Mucosa of stomach (tissue), 1 donor: ENCODE measurements around the gene ICAM3.

ENCODE experiments used
- H3K27me3 ChIP-seq: one replicate; pipeline ENCODE4 v1.7.0; 2013; ENCODE audit warnings: mild to moderate bottlenecking, low read length; ENCODE audit not compliant: control insufficient read depth, insufficient read depth
- H3K36me3 ChIP-seq: one replicate; pipeline ENCODE4 v1.7.0; 2013; ENCODE audit warnings: low read length; ENCODE audit not compliant: control insufficient read depth, insufficient read depth
- H3K4me1 ChIP-seq: one replicate; pipeline ENCODE4 v1.7.0; 2013; ENCODE audit warnings: mild to moderate bottlenecking, low read length; ENCODE audit not compliant: control insufficient read depth, insufficient read depth
- H3K4me3 ChIP-seq: one replicate; pipeline ENCODE4 v1.7.0; 2013; ENCODE audit warnings: low read length
- H3K9ac ChIP-seq: one replicate; pipeline ENCODE4 v1.7.0; 2013; ENCODE audit warnings: mild to moderate bottlenecking, low read length, moderate library complexity
- H3K9me3 ChIP-seq: one replicate; pipeline ENCODE4 v1.7.0; 2013; ENCODE audit warnings: mild to moderate bottlenecking, low read length, moderate library complexity; ENCODE audit not compliant: control insufficient read depth
- donor health status: Pancreatic carcinoma.

ICAM3 gene

DNA sequence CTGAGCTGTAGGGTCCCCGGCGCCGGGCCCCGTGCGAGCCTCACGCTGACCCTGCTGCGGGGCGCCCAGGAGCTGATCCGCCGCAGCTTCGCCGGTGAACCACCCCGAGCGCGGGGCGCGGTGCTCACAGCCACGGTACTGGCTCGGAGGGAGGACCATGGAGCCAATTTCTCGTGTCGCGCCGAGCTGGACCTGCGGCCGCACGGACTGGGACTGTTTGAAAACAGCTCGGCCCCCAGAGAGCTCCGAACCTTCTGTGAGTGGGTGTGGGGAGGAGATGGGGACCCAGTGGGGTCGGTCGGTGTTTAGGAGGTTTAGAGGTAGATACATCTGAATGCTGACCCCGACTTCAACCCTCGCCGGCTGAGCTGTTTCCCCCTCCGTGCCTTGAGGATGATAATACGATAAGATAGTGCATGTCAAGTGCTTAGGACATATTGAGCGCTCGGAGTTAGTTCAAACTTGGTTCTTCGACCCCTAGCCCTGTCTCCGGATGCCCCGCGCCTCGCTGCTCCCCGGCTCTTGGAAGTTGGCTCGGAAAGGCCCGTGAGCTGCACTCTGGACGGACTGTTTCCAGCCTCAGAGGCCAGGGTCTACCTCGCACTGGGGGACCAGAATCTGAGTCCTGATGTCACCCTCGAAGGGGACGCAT lies 47.7 kb downstream of the ICAM3 start:
- no peak overlapping the region for H3K4me3 ChIP-seq
- H3K9ac ChIP-seq: no peak overlapping the region
- H3K36me3 ChIP-seq: no peaks in the 10 kb centered on the region
- peaks cover 77% of the 10 kb centered on the region for H3K4me1 ChIP-seq
- no peaks in the 10 kb centered on the region for H3K9me3 ChIP-seq
- peaks cover 96% of the 10 kb centered on the region for H3K27me3 ChIP-seq

GRCh38 chr19:10290876-10291553 lies 48.4 kb downstream of the ICAM3 start:
- peaks cover 93% of the 10 kb centered on the region for H3K27me3 ChIP-seq
- no peaks in the 10 kb centered on the region for H3K9me3 ChIP-seq
- H3K4me1 ChIP-seq: peaks cover 77% of the 10 kb centered on the region
- no peaks in the 10 kb centered on the region for H3K36me3 ChIP-seq
- no peak overlapping the region for H3K4me3 ChIP-seq
- H3K9ac ChIP-seq: no peak overlapping the region

DNA sequence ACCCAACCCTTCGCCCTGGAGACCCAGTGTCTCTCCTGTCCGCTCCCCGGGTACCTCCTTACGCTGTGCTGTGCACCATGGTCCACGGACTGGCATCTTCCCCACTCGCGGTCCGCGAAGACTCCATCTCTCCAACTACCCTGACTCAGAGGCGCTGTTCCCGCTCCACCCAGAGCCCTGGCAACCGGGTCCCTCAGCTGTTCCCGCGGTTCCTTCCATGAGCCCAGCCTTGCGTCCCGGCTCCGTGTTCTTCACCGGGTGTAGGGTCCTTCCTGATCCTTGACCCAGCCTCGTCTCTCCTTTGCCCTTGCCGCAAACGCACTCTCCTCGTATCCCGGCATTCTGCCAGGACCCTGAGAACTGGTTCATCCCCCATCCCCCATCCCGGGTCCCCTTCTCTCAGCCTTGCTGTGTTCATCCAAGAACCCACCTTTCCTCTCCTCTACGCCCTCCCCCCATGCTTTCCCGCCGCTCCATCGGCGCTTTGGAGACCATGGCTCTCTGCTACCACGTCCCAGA lies 49.0 kb downstream of the ICAM3 start:
- H3K36me3 ChIP-seq: no peaks in the 10 kb centered on the region
- H3K27me3 ChIP-seq: peaks cover 88% of the 10 kb centered on the region
- peaks cover 71% of the 10 kb centered on the region for H3K4me1 ChIP-seq
- H3K9ac ChIP-seq: no peak overlapping the region
- H3K4me3 ChIP-seq: no peak overlapping the region
- no peaks in the 10 kb centered on the region for H3K9me3 ChIP-seq

DNA sequence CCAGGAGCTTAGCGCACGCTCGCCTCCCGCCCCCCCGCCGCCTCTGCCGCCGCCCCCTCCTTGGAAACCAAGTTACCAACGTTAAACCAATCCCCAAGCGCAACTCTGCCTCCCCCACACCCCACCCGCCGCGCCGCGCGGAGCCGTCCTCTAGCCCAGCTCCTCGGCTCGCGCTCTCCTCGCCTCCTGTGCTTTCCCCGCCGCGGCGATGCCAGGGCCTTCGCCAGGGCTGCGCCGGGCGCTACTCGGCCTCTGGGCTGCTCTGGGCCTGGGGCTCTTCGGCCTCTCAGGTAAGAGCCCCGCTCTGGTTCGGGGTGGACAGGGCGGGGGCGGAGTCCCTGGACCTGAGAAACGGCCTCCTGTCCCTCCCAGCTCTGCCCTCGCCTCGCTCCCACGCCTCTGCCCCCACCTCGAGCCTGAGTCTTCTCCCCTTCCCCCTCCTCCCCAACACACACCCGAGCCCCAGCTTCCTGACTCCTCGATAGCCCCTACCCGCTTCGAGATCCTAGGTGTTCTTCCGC lies 49.5 kb downstream of the ICAM3 start, which contains the start of gene ICAM5:
Gene ICAM5 (plus strand): TSS at position 117 of the 521 bp plus-strand sequence. CDS start 92 bp downstream, at position 209.
- peaks cover 82% of the 10 kb centered on the region for H3K27me3 ChIP-seq
- peak within 1 kb of the TSS; percentile 36 for H3K4me3 ChIP-seq
- H3K9me3 ChIP-seq: no peaks in the 10 kb centered on the region
- no peaks in the 10 kb centered on the region for H3K36me3 ChIP-seq
- no peak within 1 kb of the TSS for H3K9ac ChIP-seq
- peaks cover 66% of the 10 kb centered on the region for H3K4me1 ChIP-seq

DNA sequence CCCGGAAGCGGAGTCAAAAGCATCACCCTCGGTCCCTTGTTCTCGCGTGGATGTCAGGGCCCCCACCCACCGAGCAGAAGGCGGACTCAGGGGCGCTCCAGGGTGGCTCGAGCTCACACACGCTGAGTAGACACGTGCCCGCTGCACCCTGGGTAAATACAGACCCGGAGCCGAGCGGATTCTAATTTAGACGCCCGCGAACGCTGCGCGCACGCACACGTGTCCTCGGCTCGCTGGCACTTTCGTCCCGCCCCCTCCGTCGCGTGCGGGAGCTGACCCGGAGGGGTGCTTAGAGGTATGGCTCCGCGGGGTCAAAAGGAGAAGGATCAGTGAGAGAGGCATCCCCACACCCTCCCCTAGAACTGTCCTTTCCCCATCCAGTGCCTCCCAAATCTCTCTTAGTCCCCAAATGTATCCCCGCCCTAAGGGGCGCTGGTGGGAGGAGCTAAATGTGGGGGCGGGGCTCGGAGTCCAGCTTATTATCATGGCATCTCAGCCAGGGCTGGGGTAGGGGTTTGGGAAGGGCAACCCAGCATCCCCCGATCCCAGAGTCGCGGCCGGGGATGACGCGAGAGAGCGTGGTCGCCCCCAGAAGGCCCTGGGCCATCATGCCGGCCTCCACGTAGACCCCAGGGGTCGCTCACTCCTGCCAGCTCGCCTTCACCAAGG lies 50.1 kb downstream of the ICAM3 start:
- peak overlapping the region; percentile 36 for H3K4me3 ChIP-seq
- H3K27me3 ChIP-seq: peaks cover 76% of the 10 kb centered on the region

DNA sequence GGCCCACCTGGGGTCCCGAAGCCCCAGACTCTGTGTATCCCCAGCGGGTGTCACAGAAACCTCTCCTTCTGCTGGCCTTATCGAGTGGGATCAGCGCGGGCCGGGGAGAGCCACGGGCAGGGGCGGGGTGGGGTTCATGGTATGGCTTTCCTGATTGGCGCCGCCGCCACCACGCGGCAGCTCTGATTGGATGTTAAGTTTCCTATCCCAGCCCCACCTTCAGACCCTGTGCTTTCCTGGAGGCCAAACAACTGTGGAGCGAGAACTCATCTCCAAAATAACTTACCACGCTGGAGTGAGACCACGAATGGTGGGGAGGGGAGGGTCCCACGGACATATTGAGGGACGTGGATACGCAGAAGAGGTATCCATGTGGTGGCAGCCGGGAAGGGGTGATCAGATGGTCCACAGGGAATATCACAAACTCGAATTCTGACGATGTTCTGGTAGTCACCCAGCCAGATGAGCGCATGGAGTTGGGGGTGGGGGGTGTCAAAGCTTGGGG lies 50.7 kb downstream of the ICAM3 start:
- peaks cover 70% of the 10 kb centered on the region for H3K27me3 ChIP-seq
- H3K4me1 ChIP-seq: peaks cover 65% of the 10 kb centered on the region
- no peaks in the 10 kb centered on the region for H3K9me3 ChIP-seq
- no peak overlapping the region for H3K9ac ChIP-seq
- no peak overlapping the region for H3K4me3 ChIP-seq
- no peaks in the 10 kb centered on the region for H3K36me3 ChIP-seq

More for the DNA sequence above, 50.1 kb downstream of the ICAM3 start:
- no peaks in the 10 kb centered on the region for H3K36me3 ChIP-seq
- no peak overlapping the region for H3K9ac ChIP-seq
- H3K4me1 ChIP-seq: peaks cover 65% of the 10 kb centered on the region
- H3K9me3 ChIP-seq: no peaks in the 10 kb centered on the region

DNA sequence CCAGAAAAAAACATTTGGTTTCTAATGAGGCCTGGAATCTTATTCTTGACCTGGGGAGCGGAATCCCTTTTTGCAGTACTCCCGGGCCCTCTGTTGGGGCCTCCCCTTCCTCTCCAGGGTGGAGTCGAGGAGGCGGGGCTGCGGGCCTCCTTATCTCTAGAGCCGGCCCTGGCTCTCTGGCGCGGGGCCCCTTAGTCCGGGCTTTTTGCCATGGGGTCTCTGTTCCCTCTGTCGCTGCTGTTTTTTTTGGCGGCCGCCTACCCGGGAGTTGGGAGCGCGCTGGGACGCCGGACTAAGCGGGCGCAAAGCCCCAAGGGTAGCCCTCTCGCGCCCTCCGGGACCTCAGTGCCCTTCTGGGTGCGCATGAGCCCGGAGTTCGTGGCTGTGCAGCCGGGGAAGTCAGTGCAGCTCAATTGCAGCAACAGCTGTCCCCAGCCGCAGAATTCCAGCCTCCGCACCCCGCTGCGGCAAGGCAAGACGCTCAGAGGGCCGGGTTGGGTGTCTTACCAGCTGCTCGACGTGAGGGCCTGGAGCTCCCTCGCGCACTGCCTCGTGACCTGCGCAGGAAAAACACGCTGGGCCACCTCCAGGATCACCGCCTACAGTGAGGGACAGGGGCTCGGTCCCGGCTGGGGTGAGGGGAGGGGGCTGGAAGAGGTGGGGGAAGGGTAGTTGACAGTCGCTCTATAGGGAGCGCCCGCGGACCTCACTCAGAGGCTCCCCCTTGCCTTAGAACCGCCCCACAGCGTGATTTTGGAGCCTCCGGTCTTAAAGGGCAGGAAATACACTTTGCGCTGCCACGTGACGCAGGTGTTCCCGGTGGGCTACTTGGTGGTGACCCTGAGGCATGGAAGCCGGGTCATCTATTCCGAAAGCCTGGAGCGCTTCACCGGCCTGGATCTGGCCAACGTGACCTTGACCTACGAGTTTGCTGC lies 52.4 kb downstream of the ICAM3 start, which contains the start of gene ICAM4:
Gene ICAM4 (plus strand): TSS at position 153 of the 935 bp plus-strand sequence. CDS start 58 bp downstream, at position 211.
- Histone ChIP-seq H3K4me3 (no peak within 1 kb of the TSS), H3K4me1 (peaks cover 54% of the 10 kb centered on the region), H3K36me3 (no peaks in the 10 kb centered on the region), H3K9me3 (no peaks in the 10 kb centered on the region), H3K9ac (no peak within 1 kb of the TSS), H3K27me3 (peaks cover 54% of the 10 kb centered on the region)

GRCh38 chr19:10285393-10285792 lies 54.0 kb downstream of the ICAM3 start:
- Histone ChIP-seq H3K4me3 (no peak overlapping the region), H3K27me3 (peaks cover 37% of the 10 kb centered on the region), H3K4me1 (peaks cover 37% of the 10 kb centered on the region)

GRCh38 chr19:10284960-10285278 lies 54.5 kb downstream of the ICAM3 start:
- no peak overlapping the region for H3K4me3 ChIP-seq
- H3K36me3 ChIP-seq: no peaks in the 10 kb centered on the region
- no peaks in the 10 kb centered on the region for H3K9me3 ChIP-seq
- peaks cover 33% of the 10 kb centered on the region for H3K27me3 ChIP-seq
- H3K4me1 ChIP-seq: peaks cover 33% of the 10 kb centered on the region
- no peak overlapping the region for H3K9ac ChIP-seq

More at GRCh38 chr19:10285393-10285792, 54.0 kb downstream of the ICAM3 start:
- Histone ChIP-seq H3K9ac (no peak overlapping the region), H3K36me3 (no peaks in the 10 kb centered on the region), H3K9me3 (no peaks in the 10 kb centered on the region)

DNA sequence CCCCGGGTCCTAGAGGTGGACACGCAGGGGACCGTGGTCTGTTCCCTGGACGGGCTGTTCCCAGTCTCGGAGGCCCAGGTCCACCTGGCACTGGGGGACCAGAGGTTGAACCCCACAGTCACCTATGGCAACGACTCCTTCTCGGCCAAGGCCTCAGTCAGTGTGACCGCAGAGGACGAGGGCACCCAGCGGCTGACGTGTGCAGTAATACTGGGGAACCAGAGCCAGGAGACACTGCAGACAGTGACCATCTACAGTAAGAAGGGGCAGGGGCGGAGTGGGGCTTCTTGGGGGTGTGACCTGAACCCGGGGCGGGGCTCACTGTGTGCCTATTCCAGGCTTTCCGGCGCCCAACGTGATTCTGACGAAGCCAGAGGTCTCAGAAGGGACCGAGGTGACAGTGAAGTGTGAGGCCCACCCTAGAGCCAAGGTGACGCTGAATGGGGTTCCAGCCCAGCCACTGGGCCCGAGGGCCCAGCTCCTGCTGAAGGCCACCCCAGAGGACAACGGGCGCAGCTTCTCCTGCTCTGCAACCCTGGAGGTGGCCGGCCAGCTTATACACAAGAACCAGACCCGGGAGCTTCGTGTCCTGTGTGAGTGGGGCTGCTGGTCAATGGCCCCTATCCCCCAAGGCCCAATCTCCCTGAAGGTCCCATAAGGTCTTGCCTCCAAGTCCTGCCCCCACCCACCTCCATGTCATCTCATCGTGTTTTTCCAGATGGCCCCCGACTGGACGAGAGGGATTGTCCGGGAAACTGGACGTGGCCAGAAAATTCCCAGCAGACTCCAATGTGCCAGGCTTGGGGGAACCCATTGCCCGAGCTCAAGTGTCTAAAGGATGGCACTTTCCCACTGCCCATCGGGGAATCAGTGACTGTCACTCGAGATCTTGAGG lies 55.1 kb downstream of the ICAM3 start:
- Histone ChIP-seq H3K36me3 (no peaks in the 10 kb centered on the region), H3K9ac (no peak overlapping the region), H3K27me3 (peaks cover 26% of the 10 kb centered on the region), H3K9me3 (no peaks in the 10 kb centered on the region), H3K4me1 (peaks cover 29% of the 10 kb centered on the region), H3K4me3 (no peak overlapping the region)
